ENCODE results near the gene CADPS. TPM values are rescaled to one million over a fixed set of nuclear protein-coding genes. Genes with fewer than 3 reads are reported as not detected.

The CADPS gene
- total RNA-seq, 2 experiments from 2014 or later: not detected

GRCh38 chr3:62607287-62608029, 267.8 kb downstream of the CADPS start:
- H3K4me1 Mint-ChIP-seq: no peaks in the 10 kb centered on the region
- POLR2A ChIA-PET: no interaction called here
- H3K27ac Mint-ChIP-seq: no peak overlapping the region
- no peak overlapping the region for H3K4me3 Mint-ChIP-seq
- no peaks in the 10 kb centered on the region for H3K9me3 Mint-ChIP-seq
- DNase-seq: no peak
- no peaks in the 10 kb centered on the region for H3K36me3 Mint-ChIP-seq (ENCODE audit: low read depth)
- no peaks in the 10 kb centered on the region for H3K27me3 Mint-ChIP-seq
- CTCF ChIA-PET: no interaction called here

- H3K4me1 Mint-ChIP-seq: no peaks in the 10 kb centered on the region
- no peaks in the 10 kb centered on the region for H3K36me3 Mint-ChIP-seq (ENCODE audit: low read depth)
- H3K27ac Mint-ChIP-seq: no peak overlapping the region
- ChIA-PET CTCF (no interaction called here), POLR2A (no interaction called here)
- no peaks in the 10 kb centered on the region for H3K27me3 Mint-ChIP-seq
- no peak overlapping the region for H3K4me3 Mint-ChIP-seq
- H3K9me3 Mint-ChIP-seq: no peaks in the 10 kb centered on the region
- DNase-seq: no peak
These were observed 269.7 kb downstream of the CADPS start for GRCh38 chr3:62605413-62606068.

GRCh38 chr3:62604751-62605351, 270.4 kb downstream of the CADPS start:
- no peaks in the 10 kb centered on the region for H3K4me1 Mint-ChIP-seq
- no peaks in the 10 kb centered on the region for H3K36me3 Mint-ChIP-seq (ENCODE audit: low read depth)
- no peak for DNase-seq
- H3K27ac Mint-ChIP-seq: no peak overlapping the region
- ChIA-PET CTCF (no interaction called here), POLR2A (no interaction called here)
- H3K4me3 Mint-ChIP-seq: no peak overlapping the region
- H3K27me3 Mint-ChIP-seq: no peaks in the 10 kb centered on the region
- no peaks in the 10 kb centered on the region for H3K9me3 Mint-ChIP-seq

DNA sequence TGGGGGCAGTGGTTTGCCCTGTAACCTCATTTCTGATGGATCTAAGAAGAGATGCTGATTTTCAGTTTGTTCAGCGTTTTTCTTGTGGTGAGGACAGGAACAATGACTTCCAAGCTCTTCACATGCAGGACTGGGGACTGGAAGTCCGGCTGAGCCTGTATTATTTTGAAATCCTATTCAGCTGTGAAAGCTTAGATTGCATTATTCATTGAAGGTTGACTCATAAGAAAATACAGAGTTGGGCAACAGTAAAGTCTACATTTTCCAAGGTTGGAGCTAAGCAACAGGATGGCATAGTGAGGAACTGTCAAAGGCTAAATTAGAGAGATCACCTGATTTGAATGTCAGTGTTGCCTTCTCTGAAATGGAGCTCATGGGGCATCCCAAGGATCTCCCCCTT, 270.9 kb downstream of the CADPS start:
- Mint-ChIP-seq H3K4me3 (no peak overlapping the region), H3K27me3 (no peaks in the 10 kb centered on the region), H3K27ac (no peak overlapping the region), H3K36me3 (ENCODE audit: low read depth) (no peaks in the 10 kb centered on the region), H3K9me3 (no peaks in the 10 kb centered on the region), H3K4me1 (no peaks in the 10 kb centered on the region)
- CTCF ChIA-PET: no interaction called here
- POLR2A ChIA-PET: no interaction called here
- DNase-seq: no peak

GRCh38 chr3:62602987-62603386, 272.2 kb downstream of the CADPS start:
- ChIA-PET CTCF (no interaction called here), POLR2A (no interaction called here)
- no peaks in the 10 kb centered on the region for H3K4me1 Mint-ChIP-seq
- no peak overlapping the region for H3K27ac Mint-ChIP-seq
- no peak overlapping the region for H3K4me3 Mint-ChIP-seq
- no peaks in the 10 kb centered on the region for H3K9me3 Mint-ChIP-seq
- DNase-seq: no peak
- H3K27me3 Mint-ChIP-seq: no peaks in the 10 kb centered on the region
- no peaks in the 10 kb centered on the region for H3K36me3 Mint-ChIP-seq (ENCODE audit: low read depth)

GRCh38 chr3:62602129-62602770, 273.0 kb downstream of the CADPS start:
- no peaks in the 10 kb centered on the region for H3K4me1 Mint-ChIP-seq
- no peaks in the 10 kb centered on the region for H3K9me3 Mint-ChIP-seq
- no peaks in the 10 kb centered on the region for H3K36me3 Mint-ChIP-seq (ENCODE audit: low read depth)
- ChIA-PET POLR2A (no interaction called here), CTCF (no interaction called here)
- H3K27me3 Mint-ChIP-seq: no peaks in the 10 kb centered on the region
- H3K27ac Mint-ChIP-seq: no peak overlapping the region
- H3K4me3 Mint-ChIP-seq: no peak overlapping the region
- DNase-seq: no peak

DNA sequence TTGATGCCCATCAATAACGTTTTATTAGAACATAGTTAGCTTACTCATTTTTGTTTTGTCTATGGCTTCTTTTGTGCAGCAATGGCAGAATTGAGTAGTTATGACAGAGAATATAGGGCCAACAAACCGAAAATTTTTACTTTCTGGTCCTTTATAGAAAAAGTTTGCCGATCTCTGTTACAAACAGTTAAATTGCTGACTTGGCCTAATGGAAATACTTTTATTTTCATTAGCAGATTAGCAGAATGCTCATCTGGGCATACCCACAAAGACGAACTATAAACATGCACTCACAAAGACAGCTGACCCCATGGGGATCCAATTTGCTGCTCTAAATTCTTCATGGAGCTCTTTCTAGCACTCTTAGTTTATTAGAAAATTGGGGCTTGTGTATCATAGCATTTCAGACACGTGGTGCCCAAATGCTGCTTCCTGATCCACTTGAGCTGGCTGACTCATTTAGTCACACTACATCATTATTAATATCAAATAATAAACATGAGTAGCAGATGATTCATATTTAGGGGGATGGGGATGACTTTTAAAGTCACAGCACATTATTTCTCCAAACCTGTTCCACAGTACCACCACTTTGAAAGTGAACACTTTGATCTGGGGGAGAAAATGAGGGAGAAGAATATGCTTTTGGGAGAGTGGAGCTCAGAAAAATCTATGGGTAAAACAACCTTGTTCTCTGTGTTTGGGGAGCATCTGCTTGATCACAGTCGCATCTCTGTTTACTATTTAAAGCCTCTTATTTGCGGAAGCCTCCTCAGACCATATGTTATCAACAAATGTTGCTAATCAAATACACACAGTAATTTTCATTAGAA, 273.8 kb downstream of the CADPS start:
- H3K9me3 Mint-ChIP-seq: no peaks in the 10 kb centered on the region
- ChIA-PET CTCF (no interaction called here), POLR2A (no interaction called here)
- no peak for DNase-seq
- H3K36me3 Mint-ChIP-seq (ENCODE audit: low read depth): no peaks in the 10 kb centered on the region
- H3K4me1 Mint-ChIP-seq: no peaks in the 10 kb centered on the region
- H3K4me3 Mint-ChIP-seq: no peak overlapping the region
- H3K27me3 Mint-ChIP-seq: no peaks in the 10 kb centered on the region
- no peak overlapping the region for H3K27ac Mint-ChIP-seq

DNA sequence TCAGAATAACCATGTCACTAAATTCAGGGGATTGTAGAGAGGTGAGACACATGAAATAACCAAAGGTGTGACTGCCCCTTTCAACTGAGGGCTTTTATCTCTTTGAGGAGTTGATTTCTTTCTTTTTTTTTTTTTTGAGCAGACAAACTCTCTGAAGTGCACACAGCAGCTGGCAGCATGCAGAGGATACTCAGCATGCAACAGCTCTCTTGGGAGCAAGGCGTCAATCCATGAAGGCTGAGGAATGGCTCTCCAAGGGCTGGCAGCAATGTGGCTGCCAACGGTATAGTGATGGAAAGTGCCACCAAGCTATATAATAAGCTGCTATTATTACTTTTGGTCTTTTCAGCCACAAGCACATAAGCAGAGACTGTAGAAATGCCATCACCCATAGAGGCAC, 275.2 kb downstream of the CADPS start:
- no peak overlapping the region for H3K27ac Mint-ChIP-seq
- ChIA-PET CTCF (no interaction called here), POLR2A (no interaction called here)
- no peaks in the 10 kb centered on the region for H3K27me3 Mint-ChIP-seq
- DNase-seq: no peak
- H3K36me3 Mint-ChIP-seq (ENCODE audit: low read depth): no peaks in the 10 kb centered on the region
- H3K4me1 Mint-ChIP-seq: no peaks in the 10 kb centered on the region
- H3K4me3 Mint-ChIP-seq: no peak overlapping the region
- no peaks in the 10 kb centered on the region for H3K9me3 Mint-ChIP-seq

GRCh38 chr3:62597491-62597890, 277.7 kb downstream of the CADPS start:
- CTCF ChIA-PET: no interaction called here
- Mint-ChIP-seq H3K27me3 (no peaks in the 10 kb centered on the region), H3K36me3 (ENCODE audit: low read depth) (no peaks in the 10 kb centered on the region), H3K4me1 (no peaks in the 10 kb centered on the region), H3K9me3 (no peaks in the 10 kb centered on the region), H3K4me3 (no peak overlapping the region), H3K27ac (no peak overlapping the region)
- no peak for DNase-seq
- POLR2A ChIA-PET: no interaction called here

DNA sequence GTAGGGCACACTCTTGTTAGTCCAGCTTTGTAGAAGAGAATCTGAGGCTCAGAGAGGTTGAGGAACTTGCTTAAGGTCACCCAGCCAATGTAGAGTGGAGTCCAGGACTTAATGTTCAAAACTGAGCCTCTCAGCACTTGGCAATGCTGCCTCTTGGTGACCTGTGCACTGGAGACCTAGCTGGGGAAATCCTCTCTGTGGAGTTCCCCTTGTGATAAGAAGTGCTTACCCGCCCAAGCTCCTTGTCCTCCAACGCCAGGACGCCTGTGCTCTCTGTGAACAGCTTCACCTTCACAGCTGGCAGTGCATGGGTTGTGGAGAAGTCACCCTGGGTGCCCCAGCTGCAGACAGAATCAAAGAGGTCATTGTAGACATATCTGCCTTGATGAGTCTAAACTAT, 282.8 kb downstream of the CADPS start:
- no peaks in the 10 kb centered on the region for H3K4me1 Mint-ChIP-seq
- DNase-seq: no peak
- ChIA-PET POLR2A (no interaction called here), CTCF (no interaction called here)
- H3K27ac Mint-ChIP-seq: no peak overlapping the region
- no peaks in the 10 kb centered on the region for H3K36me3 Mint-ChIP-seq (ENCODE audit: low read depth)
- H3K9me3 Mint-ChIP-seq: no peaks in the 10 kb centered on the region
- no peak overlapping the region for H3K4me3 Mint-ChIP-seq
- no peaks in the 10 kb centered on the region for H3K27me3 Mint-ChIP-seq

DNA sequence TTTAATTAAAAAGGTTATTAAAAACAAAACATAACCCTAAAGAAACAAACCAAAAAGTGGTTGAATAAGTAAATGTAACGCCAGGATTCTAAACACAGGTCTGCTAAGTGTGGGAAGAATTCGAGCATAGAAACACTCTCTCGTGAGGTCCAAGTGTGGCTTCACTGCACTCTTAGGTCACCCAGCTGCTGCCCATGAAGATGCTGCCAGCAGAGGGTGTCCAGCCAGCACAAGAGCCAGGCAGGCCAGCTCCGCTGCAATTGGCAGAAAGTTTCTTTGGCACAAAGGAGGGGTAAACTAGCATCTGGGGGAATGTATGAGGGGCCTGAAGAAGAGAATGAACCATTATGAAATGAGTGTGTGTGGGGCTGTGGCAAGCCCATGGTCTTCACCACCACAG, 286.1 kb downstream of the CADPS start:
- H3K27me3 Mint-ChIP-seq: no peaks in the 10 kb centered on the region
- H3K36me3 Mint-ChIP-seq (ENCODE audit: low read depth): no peaks in the 10 kb centered on the region
- H3K9me3 Mint-ChIP-seq: no peaks in the 10 kb centered on the region
- CTCF ChIA-PET: no interaction called here
- no peaks in the 10 kb centered on the region for H3K4me1 Mint-ChIP-seq
- POLR2A ChIA-PET: no interaction called here
- H3K27ac Mint-ChIP-seq: no peak overlapping the region
- H3K4me3 Mint-ChIP-seq: no peak overlapping the region
- DNase-seq: no peak

- Mint-ChIP-seq H3K27ac (no peak overlapping the region), H3K9me3 (no peaks in the 10 kb centered on the region), H3K4me1 (no peaks in the 10 kb centered on the region), H3K4me3 (no peak overlapping the region), H3K27me3 (no peaks in the 10 kb centered on the region), H3K36me3 (ENCODE audit: low read depth) (no peaks in the 10 kb centered on the region)
- CTCF ChIA-PET: interaction anchor here (0.6 kb wide), 1 partner anchor 410 kb away, joined by 3 read pairs; no protein-coding TSS in a partner anchor
- POLR2A ChIA-PET: no interaction called here
- DNase-seq: no peak
These were observed 287.6 kb downstream of the CADPS start for GRCh38 chr3:62587579-62588031.

DNA sequence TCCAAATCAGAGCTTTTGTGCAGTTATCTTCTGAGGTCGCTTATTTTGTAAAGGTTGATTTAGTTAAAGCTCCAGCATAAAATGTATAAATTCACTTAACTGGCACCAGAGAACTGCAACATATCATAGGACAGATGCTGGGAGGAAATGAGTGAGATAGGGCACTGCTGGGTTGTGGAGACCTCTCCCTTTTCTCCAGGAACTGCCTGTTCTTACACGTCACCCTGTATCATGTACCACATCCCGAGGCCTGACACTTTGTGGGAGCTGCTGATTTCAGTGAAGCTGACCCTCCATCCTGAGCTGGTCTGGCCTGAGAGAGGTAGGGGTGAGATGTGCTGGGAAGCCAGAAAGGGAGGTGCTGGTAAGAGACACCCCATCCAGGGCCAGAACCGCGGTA, 288.0 kb downstream of the CADPS start:
- POLR2A ChIA-PET: no interaction called here

More for the DNA sequence above, 288.0 kb downstream of the CADPS start:
- no peak overlapping the region for H3K27ac Mint-ChIP-seq
- no peak for DNase-seq
- H3K36me3 Mint-ChIP-seq (ENCODE audit: low read depth): no peaks in the 10 kb centered on the region
- no peaks in the 10 kb centered on the region for H3K9me3 Mint-ChIP-seq
- CTCF ChIA-PET: no interaction called here
- H3K4me3 Mint-ChIP-seq: no peak overlapping the region
- no peaks in the 10 kb centered on the region for H3K4me1 Mint-ChIP-seq
- H3K27me3 Mint-ChIP-seq: no peaks in the 10 kb centered on the region
